HUDEP-2 (cell line): Measurements from ENCODE around the gene DDX24.

ENCODE experiments used
- DNase-seq, 76 experiments: peaks; one replicate each; lab custom pipeline; 2025; ENCODE audit not compliant: unreplicated experiment in 76 of 76; lab: John Stamatoyannopoulos, UW

The DDX24 gene

DNA sequence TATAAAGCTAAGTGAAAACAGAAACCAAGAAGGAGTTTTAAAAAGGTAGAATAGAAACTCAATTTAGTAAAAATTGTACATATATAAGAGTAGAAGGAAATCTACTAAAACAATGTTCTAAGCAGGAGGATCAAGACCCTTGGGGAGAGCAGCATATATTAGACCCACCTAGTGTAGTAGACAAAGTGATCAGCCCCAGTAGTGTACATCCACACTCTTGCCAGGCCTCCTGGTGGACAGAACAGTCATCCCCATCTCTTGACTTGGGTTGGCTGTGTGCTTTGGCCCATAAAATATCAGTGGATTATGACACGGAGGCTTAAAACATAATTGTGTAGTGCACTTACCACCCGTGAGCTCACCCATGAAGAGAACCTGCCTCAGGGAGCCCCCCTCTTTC, 65.8 kb downstream of the DDX24 start:
- no peak for DNase-seq

DNA sequence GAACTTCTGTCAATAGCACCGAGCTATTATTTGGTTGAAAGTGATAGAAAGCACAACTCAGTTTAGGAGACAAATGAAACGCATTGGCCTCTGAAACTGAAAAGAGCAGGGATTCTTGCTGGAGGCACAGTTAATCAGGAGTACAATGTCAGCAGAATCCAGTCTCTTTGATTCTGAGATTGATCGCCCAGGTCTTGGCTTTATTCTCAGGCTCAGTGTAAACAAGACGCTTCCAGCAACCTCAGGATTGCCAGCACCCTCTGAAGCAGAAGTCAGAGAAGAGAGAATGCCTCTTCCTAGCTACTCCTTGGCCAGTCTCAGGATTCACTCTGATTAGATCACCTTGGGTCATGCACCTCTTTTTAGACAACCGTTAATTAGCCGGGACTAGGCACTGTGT, 66.6 kb downstream of the DDX24 start:
- DNase-seq = no peak

DNA sequence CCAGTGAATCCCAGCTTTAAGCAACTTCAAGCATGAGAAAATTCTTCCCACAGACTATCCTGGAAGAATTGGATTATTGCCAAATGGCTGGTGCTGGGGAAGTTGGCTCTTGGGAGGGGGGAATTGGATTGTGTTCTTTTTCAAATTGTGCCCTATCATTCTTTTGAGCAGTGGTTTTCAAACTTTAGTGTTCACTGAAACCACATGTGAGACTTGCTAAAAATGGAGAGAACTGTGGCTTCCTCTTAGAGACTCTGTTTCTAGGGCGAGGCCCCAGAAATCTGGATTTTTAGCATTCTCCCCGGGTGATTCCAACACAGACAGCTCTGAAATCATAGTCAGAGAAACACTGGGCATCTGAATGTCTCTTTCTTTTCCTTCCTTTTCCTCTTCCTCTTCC, 69.2 kb downstream of the DDX24 start:
- no peak for DNase-seq

DNA sequence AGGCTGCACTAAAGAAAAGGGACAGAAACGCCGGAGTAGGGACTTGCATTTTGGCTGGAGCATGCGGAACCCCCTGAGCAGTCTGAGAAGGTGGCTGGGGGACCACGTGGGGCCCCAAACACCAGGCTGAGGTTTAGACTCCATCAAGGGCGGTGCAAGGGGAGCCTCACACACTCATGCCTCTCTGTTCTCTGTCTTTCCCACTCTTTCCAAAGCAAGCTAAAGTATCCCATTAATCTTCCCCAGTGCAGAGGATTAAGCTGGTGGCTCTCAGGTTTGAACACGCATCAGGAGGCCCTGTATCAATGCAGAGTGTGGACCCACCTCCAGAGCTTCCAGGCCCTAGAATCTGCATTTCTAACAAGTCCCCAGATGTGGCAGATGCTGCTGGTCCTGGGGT, 70.4 kb downstream of the DDX24 start:
- DNase-seq = no peak

DNA sequence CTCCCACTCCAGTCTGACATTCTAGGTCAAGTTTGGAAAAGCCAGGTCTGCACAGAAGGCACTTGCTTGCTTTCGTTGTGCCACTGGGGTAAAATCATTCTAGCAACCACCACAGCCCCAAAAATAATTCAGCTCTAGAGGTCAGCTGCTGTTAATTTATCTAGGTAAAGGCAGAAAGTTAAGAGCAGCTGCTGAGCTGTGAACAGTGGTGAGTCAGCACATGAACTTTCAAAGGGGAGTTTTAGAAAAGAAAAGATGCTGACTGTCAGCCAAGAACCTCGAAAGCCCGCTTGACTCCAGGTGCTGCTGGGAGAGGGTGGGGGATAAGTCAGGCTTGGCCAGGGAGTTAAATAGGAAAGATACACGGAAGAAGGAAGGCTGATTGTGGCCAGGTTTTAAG, 71.2 kb downstream of the DDX24 start:
- DNase-seq = no peak

DNA sequence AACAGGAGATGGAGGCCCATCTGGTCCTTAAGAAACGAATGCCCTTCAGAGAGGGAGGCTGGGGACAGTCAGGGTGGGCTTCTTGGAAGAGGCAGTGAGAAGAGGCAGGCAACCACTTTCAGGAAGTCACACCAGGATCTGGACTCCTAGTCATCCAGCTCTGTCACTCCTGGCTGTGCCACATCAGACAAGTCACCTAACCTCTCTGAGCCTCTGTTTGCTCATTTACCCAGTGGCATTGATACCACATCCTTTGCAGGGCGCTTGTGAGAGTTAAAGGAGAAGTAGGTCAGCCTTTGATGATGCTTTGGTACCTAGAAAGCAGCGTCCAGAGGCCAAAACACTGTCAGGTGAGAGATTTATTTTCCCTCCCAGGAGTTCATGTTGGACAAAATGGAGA, 72.8 kb downstream of the DDX24 start:
- no peak for DNase-seq

DNA sequence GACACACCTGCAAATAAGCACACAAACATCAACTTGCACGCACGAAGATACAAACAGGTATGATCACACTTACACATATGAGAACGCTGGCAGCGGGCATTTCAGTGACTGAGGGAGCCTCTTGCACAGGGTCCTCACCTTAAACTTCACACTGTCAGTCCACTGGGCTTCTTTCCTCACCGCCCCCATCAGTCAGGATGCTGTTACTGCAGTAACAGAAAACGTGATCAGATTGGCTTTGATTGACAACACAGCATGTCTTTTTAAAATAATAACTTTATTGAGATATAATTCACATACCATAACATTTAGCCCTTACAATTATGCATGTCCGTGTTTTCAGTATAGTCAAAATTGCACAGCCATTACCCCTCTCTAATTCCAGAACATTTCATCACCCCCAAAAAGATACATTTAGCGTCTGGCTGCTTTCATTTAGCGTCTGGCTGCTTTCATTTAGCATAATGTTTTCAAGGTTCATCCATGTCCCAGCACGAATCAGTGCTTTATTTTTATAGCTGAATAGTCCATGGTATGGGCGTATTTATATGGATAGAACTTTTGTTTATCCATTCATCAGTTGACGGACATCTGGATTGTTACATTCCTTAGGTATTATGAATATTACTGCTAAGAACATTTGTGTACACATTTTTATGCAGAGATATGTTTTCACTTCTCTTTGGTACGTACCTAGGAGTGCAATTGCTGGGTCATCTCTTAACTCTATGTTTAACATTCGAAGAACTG, 75.5 kb downstream of the DDX24 start:
- no peak for DNase-seq

DNA sequence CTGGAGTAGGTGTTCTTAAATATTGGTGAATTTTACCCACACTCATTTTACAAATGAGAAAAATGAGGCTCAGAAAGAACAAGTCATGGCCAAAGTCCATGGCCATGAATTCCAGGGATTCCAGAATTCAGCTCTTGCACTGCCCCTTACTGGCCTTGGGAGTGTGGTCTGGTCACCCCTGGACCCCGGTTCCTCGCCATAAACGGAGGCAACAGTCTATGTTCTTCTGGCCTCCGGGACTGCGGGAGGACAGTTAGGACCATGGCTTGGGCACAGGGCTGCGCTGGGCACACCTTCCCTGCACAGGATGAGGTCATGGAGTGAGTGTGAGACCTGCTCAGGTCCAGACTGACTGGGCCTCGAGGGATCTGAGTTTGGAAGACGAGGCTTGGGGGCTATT, 77.0 kb downstream of the DDX24 start:
- DNase-seq = no peak

DNA sequence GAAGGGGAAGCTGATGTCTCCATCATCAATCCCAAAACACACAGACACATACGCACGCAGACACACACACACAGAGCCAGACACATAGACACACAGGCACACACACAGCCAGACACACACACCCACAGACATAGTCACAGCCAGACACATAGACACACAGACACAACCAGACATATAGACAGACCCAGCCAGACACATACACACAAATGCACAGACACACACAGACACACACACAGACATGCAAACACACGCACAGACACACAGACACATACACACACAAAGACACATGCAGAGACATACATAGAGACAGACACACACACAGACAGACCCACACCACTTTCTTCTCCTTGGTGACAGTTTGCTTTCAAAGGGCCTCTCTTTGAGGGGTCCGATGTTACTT, 77.6 kb downstream of the DDX24 start:
- no peak for DNase-seq

DNA sequence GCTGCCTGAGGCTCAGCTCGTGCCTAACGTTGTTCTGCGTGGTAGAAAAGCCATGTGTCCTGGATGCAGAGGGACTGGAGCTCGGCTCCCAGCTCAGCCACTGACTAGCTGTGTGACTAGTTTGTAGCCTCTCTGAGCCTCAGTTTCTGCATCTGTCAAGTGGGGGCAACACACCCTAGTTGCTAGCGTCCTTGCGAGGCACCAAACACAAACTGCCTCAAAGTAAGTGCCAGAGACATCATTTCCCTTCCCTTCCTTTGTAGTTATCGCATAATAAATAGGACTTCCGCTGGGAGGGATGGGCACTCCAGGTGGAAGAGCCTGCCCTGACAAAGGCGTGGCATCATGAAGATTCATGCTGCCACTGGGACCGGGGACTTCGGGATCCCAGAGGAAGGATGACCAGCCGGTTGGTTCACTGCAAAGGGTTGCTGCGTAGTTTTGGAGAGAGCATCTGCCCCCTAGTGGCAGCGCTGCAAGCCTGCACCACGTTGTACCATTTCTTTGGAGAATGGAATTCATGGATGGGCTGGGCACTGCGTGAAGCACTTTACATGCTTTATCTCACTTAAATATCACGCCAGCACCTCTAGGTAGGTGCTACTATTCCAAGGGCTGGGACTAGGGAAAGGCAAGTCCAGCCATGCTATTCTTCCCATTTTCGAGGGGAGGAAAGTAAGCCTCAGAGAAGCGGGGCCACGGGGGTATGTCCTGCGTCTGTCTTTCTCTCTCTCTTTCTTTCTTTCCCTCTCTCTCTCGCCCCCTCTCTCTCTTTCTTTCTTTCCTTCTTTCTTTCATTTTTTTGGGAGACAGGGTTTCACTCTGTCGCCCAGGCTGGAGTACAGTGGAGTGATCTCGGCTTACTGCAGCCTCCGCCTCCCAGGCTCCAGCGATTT, 79.3 kb downstream of the DDX24 start:
- peak in 33 of 76 experiments; percentile 2 to 49 (median 15) for DNase-seq

DNA sequence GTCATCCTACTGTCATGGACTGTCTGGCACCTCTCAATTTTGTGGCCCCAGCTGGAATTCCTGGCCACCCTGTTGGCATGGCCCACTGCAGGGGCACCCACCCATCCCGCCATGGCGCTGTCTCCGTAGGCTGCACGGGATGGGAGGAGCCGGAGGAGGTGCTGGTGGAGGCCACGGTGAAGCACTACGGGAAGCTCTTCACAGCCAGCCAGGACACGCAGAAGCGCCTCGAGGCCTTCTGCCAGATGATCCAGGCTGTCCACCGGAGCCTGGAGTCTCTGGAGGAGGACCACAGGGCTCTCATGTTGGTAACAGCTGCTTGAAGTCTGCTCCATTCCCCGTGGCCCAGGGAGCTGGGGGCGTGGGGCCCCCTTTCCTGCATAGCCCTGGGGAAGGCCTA, 80.0 kb downstream of the DDX24 start:
- DNase-seq = no peak

DNA sequence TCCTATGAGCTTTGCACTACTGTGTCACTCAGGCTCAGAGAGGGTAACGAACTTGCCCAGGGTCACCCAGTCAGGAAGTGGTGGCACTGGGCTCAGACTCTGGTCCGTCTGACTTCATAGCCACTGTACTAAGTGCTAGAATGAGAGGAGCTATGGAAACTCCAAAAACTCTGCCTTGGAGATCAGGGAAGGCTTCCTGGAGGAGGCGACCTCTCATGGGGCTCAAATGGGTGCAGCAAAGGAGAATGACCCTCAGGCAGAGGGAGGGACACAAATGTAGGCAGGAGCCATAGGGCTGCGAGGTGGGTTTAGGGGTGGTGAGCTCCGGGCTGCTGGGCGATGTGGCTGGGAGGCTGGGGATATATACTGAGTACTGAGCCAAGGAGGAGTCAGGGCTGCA, 80.7 kb downstream of the DDX24 start:
- DNase-seq = no peak

DNA sequence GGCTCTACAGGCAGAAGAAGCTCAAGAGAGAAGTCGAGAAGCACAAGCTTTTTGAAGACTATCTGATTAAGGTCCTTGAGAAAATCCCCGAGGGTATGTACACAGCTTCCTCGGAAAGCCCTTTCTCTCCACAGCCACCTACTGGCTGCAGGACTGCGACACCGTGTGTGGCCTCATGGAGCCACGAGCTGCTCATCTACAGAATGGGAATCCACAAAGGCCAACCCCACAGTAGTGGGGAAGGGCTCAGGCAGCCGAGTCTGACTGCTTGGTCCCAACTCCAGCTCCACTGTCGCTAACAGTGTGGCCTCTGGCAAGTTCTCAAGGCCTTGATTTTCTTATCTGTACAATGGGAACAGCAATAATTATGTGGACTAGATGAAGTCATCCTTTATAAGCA, 81.4 kb downstream of the DDX24 start:
- no peak for DNase-seq

DNA sequence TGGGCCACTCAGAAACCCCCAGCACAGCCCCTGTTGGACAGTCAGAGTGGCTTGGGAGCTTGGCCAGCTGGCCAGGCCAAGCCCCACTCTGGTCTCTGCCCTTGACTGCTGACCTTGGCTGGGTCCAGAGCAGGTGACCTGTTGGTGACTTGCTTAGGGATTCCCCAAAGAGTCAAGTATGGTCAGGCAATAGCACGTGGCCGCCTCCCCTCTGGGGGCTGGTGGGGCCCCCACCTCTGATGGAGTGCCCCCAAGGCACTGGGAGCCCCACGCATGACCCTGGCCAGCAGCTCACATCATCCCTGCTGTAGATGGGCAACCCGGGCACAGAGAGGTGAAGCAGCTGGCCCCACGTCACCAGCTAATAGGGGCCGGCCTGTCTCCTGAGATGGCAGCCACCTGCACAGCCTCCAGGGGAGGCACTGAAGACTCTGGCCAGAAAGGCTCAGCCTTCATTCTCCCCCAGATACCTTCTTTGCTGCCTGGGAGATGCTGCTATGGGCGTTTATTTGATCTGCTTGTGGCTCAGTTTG, 82.1 kb downstream of the DDX24 start:
- DNase-seq = no peak
